ENCODE data around the gene LIPE.

LIPE gene

GRCh38 chr19:42352301-42353259 lies 74.6 kb downstream of the LIPE start:
- no peak for DNase-seq
